HG02610 (cell line): ENCODE measurements around the gene WDR87.
A peak's percentile ranks its signal among the peaks of the same experiment; 100 is the strongest.

Experiments
- ATAC-seq: cut with Tn5 transposase; IDR thresholded peaks from one replicate; pipeline ENCODE4 v1.9.1; 2021; ENCODE audit warnings: mild to moderate bottlenecking, moderate library complexity; ENCODE audit not compliant: unreplicated experiment

WDR87 gene

GRCh38 chr19:37905946-37906868 is at the start of gene WDR87:
Gene WDR87 (minus strand): TSS chr19:37906594. CDS start chr19:37898239, 8,355 bp downstream.
- ATAC-seq: peak; percentile 14

GRCh38 chr19:37955986-37956385 is 49.6 kb upstream of the WDR87 start:
- ATAC-seq: no peak

GRCh38 chr19:37954421-37954874 is 48.1 kb upstream of the WDR87 start:
- ATAC-seq: no peak

GRCh38 chr19:37953918-37954303 is 47.5 kb upstream of the WDR87 start:
- ATAC-seq: no peak

- ATAC-seq: no peak
Measured at GRCh38 chr19:37953171-37953917, 47.0 kb upstream of the WDR87 start.

GRCh38 chr19:37951816-37952210 is 45.4 kb upstream of the WDR87 start:
- ATAC-seq: no peak

- no peak for ATAC-seq
Measured at GRCh38 chr19:37950471-37951175, 44.2 kb upstream of the WDR87 start.

- no peak for ATAC-seq
Measured at GRCh38 chr19:37948362-37948761, 42.0 kb upstream of the WDR87 start.

- ATAC-seq: no peak
Measured at GRCh38 chr19:37947778-37948177, 41.4 kb upstream of the WDR87 start.

- ATAC-seq: no peak
Measured at GRCh38 chr19:37946132-37946531, 39.7 kb upstream of the WDR87 start.

GRCh38 chr19:37943480-37943879 is 37.1 kb upstream of the WDR87 start:
- ATAC-seq: no peak

- no peak for ATAC-seq
Measured at GRCh38 chr19:37942516-37942902, 36.1 kb upstream of the WDR87 start.

GRCh38 chr19:37941782-37942515 is 35.6 kb upstream of the WDR87 start:
- no peak for ATAC-seq

- no peak for ATAC-seq
Measured at GRCh38 chr19:37938353-37938752, 32.0 kb upstream of the WDR87 start.

- no peak for ATAC-seq
Measured at GRCh38 chr19:37936886-37937285, 30.5 kb upstream of the WDR87 start.

GRCh38 chr19:37936166-37936565 is 29.8 kb upstream of the WDR87 start:
- ATAC-seq: no peak

- no peak for ATAC-seq
Measured at GRCh38 chr19:37935341-37935740, 28.9 kb upstream of the WDR87 start.

GRCh38 chr19:37933937-37934358 is 27.6 kb upstream of the WDR87 start:
- no peak for ATAC-seq

- ATAC-seq: no peak
Measured at GRCh38 chr19:37932985-37933936, 26.9 kb upstream of the WDR87 start.
